Upper lobe of left lung (tissue), 4 donors: Measurements from ENCODE around the gene SKIL.

ENCODE experiments used
- CTCF ChIP-seq, 6 experiments: fragments of 450-650 bp in 4 of 6; fragments of 200-600 bp in 2 of 6; sonication (generic) in 2 of 6; IDR thresholded peaks; one replicate each; pipeline ENCODE4 v1.5.1; 2016 to 2019; ENCODE audit warnings: antibody characterized with exemption in 6 of 6
- EP300 ChIP-seq, 4 donors: sonication (generic); formaldehyde crosslinking; IDR thresholded peaks; one replicate each; pipeline ENCODE4 v1.5.1; 2017; ENCODE audit warnings: antibody characterized with exemption in 4 of 4, control low read depth in 2 of 4
- POLR2A ChIP-seq, 4 donors: fragments of 450-650 bp; IDR thresholded peaks; one replicate each; pipeline ENCODE4 v1.5.1; 2016 to 2017; ENCODE audit warnings: antibody characterized with exemption in 4 of 4, mild to moderate bottlenecking in 2 of 4
- POLR2AphosphoS5 ChIP-seq, 2 donors: sonication (generic); formaldehyde crosslinking; IDR thresholded peaks; one replicate each; pipeline ENCODE4 v1.5.1; 2017; ENCODE audit warnings: antibody characterized with exemption in 2 of 2

DNA sequence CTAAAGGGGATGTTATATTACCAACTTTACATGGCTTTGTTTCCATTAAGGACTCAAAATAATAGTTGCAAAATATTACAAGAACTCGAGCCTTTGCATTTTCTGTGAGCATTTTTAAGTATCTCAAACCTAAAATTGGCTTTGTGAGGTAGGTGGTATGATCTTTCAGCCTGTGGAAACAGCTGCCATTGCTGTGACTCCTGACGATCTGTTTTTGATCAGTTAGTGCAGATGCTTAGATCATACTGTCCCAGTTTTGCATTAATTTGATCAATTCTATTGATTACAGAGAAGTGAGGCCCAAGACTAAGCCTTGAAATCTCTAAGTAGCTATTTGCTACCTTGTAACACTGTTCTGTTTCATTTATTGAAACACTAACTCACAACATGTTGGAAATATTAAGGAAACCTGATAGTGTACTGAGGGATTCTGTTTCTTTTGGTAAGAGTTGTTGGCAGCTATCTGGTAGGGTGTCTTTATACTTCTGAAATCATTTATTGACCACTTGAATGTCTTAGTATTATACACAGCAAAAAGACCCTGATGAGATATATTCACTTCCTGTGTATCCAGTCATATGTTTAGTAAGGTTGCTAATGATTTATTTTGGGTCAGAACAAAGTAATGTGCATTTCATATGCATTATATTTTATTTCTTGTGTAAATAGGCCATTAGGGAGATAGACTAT, 14.8 kb downstream of the SKIL start:
- no peak for TF ChIP-seq EP300 (IDR thresholded peaks at IDR 0.05)
- no peak for TF ChIP-seq POLR2A (IDR thresholded peaks at IDR 0.05)
- TF ChIP-seq CTCF (IDR thresholded peaks at IDR 0.05) = no peak
- TF ChIP-seq POLR2AphosphoS5 (IDR thresholded peaks at IDR 0.05) = no peak
